ENCODE data around the gene PACSIN3.

Gene PACSIN3

DNA sequence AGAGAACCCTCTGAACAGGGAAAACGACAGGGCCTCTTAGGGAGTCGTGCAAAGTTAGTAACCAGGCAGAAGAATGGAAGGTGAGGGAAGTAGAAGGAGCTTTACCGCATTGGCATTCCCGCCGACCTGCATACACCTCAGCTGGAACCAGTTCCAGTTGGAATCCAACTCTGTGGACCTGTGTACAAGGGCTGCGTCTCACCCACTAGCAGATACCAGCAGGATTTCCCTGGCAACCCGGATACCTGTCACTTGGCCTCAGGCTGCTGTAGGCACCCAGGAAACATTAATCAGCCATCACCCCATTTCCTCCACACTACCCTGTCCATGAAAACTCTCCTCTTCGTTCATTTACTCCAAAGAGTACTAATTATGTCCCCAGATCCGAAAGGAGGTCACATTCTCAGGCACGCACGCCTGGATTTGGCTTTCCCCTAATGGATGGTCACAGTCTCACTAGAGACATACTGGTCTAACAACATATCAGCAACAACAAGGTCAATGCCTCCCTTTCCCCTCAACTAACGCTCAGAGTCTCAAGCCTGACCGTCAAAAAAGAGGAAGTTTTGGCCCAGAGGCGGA is 10.4 kb downstream of the PACSIN3 start:
- no peak for DNase-seq

DNA sequence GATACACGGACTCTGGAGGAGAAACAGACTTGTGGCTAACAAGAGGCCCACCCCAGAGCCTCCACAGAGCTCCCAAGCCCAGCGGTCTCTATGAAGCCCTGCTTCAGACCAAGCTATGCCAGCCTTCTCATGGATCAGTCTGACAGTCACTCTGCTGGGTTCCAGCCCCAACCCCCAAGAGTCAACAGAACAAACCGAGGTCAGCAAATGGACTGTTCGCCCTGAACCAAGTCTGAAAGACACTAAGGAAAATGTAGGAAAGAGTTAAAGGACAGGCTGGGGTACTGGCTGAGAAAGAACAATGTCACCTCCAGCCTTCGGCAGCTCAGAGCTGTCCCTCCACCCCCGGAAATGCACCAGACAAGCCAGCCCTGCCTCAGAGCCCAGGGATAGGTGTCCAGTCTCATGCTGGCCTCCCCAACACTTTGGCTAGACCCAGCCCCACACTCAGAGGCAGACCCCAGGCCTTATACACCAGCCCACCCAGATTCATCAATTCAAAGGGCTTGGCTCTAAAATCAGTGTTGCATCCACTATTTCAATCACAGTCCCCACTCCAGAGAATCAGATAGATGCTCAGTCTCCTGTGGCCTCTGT is 13.4 kb downstream of the PACSIN3 start:
- DNase-seq, result no peak

DNA sequence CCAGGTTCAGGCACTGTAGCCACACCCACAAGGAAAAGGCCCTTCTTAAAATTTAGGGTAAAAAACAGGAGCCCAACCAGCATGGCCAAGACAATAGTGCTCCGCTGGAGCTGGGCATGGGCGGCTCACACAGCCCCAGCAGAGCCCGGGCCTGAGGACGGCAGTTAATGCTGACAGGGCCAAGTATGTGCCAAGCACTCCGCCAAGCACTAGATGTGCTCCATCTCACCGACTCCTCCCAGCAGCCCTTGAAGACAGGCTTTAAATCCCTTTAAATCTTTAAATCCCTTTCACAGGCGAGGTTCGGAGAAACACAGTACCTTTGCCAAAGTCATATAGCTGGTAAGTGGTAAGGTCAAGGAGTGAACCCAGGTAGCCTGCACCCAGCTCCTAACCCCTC is 14.4 kb downstream of the PACSIN3 start:
- DNase-seq, result no peak

DNA sequence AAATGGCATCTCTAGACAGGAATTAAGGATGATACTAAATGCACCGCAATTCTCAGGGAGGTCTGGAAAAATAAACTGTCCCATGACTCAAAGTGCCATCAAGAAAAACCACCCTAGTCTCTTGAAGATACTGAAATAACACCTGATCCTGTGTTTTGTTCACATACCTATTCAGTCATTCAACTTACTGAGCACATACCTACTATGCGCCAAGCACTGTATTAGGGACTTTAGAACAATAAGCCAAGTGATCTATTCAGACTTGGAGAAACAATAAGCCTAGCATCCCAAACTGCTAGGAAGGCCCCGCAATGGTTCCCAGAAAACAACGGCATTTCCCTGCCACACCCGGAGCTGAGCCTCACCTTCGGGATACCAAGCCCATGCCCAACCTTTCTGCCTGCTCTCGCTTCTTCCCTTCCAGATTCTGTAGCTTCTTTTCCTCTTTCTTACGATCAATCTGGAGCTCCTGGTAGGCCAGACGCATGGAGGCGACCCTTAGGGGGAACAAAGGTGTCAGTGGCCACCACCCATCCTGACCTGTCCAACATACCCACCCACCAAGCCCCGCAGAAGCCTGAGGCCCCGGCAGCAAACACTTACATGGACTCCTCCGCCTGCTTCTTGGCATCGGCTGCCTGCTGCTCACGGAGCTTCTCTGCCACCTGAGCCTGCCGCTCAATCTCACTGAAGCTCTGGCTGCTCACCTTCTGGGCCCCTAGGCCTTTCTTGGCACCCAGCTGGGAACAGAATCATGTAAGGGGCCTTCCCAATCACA is 15.0 kb downstream of the PACSIN3 start:
- no peak for DNase-seq

DNA sequence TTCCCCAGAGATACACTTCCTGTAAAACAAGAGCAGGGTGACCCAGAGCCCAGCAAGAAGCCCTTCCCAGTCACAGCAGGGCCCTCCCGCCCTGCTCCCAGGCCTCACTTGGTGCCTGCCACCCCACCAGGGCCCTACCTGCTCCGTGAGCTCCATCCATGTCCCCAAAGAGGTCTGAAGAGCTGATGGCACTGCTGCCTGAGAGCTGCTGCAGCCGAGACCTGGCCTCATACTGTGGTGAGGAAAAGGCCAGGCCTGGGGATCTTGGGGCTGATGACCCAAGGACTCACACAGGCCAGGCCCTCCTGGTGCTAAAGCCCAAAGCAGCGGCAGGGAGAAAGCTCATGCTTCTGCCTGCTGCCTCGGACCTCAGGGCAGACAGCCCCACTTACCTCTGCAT is 19.9 kb downstream of the PACSIN3 start:
- DNase-seq, result no peak

DNA sequence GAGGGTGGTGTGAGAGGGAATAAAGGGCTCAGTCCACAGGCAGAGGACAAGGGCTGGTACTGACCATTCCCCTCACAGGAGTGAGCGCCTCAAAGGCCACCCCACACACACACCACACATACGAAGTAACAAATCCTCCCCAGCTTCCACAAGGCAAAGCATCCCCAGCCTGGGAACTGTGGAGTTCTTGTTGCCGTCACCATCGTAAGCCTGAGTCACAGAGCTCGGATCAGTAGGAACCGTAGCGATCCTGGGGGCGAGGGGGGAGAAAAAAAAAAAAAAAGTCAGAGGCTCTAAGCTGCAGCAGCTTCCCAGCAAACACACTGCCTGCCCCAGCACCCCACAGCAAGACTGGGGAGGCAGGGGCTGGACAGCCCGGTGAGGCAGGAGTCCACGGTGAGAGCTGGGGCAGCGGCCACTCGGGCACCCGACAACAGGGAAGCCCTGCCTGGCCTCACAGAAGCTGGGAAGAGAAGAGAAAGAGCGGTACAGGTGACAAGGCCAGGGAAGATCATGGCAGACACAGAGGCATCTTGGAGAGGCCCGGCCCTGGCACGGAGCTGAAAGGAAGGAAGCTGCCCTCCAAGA is 20.9 kb downstream of the PACSIN3 start:
- no peak for DNase-seq

DNA sequence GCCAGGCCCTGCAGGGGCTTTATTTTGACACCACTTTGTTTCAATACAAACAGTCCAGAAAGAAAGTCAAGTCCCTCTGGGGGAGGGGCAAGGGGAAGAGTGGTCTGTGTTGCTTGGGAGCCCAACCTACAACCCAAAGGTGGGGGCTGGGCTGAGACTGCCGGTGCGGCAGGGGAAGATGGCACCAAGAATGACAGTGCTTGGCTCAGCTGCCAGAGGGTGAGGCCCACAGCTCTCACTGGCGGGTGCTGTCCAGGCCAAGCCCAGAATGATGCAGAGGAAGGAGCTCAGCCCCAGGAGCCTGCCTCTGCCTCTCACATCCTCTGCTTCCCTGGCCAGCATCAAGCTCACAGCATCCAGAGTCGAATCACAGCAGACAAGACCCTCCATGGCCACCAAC is 21.9 kb downstream of the PACSIN3 start:
- DNase-seq, result no peak

DNA sequence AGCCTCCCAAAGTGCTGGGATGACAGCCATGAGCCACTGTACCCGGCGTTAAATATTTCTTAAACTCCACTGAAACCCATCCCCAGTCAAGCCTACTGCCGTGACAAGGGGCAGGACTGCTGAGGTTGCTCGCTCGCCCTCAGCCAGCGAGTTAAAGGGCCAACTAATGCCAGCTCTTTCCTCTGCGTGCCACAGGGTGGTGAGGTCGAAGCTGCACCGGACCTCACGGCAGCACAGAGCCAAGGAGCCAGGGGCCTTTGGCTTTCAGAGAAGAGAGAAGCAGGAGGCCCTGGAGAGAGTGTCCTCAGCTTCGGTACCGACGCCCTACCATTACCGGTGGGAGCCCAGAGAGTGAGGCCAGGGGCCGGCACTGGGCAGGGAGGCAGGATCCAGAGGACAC is 22.3 kb downstream of the PACSIN3 start:
- DNase-seq, result no peak

DNA sequence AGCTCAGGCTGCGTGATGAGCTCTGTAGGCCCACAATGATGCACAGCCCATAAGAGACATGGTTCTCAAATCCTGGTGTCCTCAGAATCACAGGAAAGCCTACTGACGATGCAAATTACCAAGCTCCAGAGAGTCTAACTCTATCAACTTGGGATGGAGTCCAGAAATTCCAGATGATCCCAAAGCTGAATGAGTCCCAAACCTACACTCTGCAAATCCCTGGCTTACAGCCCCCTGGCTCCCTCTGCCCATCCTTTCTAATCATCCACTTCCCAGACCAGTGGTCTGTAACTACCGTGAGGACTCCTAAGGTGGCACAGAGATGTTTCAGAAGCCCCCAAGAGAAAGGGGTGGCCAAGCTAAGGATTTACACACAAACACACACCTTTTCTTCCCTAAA is 23.0 kb downstream of the PACSIN3 start:
- no peak for DNase-seq

DNA sequence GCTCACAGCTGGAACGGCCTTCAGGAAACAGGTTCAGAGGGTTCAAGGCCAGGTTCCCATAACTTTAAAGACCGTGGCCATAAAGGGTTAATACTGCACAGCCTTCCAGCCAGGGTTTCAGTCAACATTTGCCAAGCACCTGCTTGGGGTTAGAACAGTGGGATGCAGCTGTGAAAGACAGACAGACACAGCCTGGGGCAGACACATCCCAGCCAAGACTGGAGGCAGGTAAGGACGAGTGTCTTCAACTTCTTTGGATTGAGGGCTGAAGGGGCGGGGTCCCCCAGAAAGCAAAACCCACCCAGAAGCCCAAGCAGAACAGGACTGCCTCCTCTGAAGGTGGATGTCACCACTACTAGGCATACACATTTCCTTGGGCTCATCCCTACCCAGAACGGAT is 23.8 kb downstream of the PACSIN3 start:
- no peak for DNase-seq

DNA sequence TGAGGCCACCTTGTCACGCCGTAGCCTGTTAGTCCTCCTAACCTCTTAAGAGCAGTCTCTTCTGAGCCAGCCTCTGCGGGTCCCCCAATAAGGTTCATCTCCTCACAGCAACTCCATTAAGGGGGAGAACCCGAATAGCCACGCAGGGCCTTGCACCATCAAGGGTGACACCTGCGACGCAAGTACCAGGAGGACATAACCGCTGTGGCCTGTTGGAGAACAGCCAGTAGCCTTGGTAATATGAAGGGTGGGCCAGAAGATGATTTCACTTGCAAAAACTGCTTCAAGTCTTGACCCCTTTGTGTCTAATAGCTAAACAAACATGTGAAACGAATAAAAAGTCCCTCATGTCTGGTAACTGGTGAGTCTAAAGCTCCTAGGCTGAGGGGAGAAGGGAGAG is 24.3 kb downstream of the PACSIN3 start:
- DNase-seq, result no peak

DNA sequence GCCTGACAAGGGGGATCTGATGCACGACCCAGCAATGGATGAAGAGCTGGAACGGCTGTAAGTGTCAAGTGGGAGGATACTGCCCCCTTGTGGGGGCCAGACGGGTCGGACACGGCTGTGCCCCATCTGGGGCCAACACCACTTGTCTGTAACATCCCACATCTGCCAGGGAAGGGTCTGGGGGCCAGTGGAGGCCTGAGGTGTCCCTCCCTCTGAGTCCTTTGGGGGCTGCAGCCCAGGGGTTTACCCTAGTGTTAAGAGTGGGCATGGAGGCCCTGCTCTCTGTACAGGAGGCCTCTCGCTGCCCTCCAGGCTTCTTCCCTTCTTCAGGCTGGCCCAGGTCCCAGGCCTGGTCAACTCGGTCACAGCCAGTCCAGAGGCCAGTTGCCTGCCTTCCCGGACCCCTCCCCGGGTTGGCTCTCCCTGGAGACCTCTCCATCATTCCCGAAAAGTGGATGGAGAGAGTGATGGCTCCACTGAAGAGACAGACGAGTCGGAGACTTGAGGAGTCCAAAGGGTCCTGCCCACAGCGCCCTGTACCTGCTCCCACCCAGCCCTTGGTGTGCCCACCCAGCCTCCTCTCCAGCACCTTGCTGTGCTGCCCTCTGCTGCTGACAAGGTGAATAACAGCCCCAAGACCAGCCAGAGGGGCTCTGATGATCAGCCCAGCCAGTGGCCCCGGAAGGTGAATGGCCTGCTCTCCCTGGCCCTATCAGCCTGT is 24.9 kb downstream of the PACSIN3 start:
- DNase-seq, result peak; percentile 40

DNA sequence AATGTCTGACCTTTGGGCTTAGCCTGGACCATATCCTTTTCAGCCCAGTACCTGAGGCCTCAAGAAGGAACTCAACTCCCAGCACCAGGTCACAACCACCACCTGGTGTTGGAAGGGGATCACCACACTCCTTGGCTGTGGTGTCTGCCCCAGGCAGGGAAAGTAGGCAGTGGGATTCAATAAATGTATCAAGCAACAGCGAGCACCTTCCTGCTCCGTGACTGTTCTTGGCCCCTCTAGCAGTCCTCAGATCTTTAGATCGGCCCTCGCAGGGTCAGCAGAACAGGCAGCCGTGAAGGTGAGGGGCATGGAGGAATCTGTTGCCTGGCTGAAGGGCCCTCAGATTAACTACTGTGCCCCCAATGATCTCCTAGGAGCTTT is 25.5 kb downstream of the PACSIN3 start:
- no peak for DNase-seq

DNA sequence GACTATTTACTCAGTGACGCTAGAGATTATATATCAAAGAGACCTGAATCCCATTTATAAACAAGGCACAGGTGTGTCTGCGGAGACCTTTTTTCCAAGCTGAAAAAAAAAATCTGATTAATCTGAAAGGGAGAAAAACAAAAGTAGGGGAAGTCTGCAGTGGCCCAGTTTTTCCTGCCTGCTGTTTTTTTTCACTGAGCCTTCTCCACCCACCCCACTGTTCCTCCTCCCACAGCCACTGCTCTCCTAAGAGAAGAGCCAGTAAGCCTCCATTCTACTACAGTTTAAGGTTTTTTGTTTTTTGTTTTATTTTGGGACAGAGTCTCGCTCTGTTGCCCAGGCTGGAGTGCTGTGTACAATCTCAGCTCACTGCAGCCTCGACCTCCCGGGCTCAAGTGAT is 28.0 kb downstream of the PACSIN3 start:
- DNase-seq, result no peak

DNA sequence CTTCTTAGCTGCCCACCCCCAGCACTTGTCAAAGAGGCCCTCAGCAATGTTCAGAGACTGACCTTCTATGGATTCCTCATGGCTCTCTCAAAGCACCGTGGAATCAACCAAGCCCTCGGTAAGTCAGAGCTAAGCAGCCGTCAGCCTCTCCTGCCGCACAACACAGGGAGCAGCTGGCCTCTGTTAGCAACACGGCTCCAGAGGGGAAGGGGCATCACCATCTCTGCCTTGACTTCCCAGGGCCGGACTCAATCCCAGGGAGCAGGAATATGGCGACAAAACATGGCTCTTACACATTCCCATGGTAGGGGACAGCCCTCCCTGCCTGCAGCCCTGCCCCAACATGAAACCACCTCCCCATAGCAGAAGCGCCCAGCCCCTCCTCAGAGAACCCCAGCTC is 28.4 kb downstream of the PACSIN3 start:
- no peak for DNase-seq

DNA sequence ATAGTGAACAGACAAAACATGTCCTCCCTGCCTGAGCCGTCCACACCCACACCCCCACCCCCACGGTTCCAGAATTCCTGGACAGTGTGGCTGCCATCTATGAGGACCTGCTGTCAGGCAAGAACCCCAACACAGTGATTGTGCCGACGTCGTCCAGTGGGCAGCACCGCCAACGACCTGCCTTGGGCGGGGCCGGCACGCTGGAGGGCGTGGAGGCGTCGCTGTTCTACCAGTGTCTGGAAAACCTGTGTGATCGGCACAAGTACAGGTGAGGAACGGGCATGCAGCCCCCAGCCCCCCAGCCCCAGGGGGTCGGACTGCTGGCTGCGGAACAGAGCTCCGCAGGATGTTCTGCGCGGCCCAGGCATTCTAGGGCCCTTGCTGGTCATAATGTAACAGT is 29.3 kb downstream of the PACSIN3 start:
- no peak for DNase-seq

DNA sequence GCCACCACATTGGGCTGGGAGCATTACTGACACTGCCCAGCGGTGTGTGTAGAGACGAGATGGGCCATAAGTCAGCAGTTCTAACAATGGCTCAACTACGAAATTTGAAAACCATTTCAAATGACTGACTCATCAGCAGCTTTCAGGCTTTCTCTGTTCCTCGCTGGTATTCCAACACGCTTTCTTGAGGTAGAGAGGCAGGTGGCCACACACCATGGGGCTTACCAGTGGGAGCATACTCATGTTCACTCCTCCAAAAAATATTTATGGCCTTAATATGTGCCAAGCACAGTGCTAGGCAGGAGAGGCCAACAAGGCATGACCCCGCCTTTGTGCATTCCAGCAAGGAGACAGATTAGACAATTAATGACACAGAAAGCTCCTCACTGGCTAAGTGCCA is 29.9 kb downstream of the PACSIN3 start:
- DNase-seq, result no peak

DNA sequence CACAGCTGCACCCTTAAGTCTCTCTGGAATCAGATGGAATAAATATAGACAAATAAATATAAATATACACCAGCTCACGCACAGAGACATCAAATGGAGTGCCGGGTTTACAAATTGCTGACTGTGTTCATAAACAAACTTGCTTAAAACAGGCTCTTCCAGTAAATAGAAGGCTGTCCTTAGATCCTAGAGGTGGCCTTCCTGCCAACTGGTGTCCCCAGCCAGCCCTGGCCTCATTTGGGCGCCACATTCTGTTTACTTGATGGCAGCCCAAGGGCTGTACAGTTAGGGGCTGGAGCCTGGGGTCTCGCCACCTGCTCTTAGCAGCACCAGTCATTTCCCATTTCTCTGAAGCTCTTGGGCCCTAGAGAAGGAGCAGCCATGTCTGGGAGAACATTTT is 30.4 kb downstream of the PACSIN3 start:
- no peak for DNase-seq

DNA sequence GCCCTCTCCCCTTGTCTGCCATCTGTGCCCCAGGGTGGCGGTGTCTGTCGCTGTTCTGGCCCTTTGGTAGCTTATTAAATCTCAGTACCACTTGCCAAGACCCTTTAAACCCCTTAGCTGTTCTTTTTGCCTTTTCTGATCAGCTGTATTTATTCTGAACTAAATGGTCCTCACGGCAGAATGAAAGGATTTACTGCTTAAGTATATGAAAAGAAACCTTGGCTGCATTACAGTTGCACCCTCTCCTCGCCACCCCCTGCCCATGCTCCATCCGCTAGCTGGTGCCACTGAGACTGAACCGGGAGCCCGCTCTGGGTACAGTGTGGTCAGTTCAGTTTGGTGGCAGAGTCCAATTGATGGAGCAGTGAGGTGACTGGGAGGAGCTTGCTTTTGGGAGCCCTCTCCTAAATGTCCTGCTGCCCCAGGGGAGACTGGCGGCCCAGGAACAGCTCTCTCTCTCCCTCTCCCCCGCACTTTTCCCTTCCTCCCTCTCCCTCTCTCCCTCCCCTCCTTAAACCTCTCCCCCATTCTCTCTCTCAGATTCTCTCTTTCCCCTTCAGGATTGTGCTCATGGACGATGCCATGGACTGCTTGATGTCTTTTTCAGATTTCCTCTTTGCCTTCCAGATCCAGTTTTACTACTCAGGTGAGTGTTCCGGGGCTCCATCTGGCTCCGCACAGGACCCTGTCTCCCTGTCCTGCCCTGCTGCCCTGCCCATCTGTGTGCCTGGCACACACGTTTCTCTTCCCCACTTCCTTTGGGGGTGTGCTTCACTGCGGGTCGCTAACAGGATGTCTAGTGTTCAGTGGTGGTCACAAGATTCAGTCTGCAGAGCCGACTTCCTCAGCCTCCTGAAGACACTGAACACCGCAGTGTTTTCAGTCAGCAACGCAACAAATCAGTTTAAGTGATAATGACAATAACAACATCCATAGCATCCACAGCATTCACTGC is 31.3 kb downstream of the PACSIN3 start:
- DNase-seq, result no peak

DNA sequence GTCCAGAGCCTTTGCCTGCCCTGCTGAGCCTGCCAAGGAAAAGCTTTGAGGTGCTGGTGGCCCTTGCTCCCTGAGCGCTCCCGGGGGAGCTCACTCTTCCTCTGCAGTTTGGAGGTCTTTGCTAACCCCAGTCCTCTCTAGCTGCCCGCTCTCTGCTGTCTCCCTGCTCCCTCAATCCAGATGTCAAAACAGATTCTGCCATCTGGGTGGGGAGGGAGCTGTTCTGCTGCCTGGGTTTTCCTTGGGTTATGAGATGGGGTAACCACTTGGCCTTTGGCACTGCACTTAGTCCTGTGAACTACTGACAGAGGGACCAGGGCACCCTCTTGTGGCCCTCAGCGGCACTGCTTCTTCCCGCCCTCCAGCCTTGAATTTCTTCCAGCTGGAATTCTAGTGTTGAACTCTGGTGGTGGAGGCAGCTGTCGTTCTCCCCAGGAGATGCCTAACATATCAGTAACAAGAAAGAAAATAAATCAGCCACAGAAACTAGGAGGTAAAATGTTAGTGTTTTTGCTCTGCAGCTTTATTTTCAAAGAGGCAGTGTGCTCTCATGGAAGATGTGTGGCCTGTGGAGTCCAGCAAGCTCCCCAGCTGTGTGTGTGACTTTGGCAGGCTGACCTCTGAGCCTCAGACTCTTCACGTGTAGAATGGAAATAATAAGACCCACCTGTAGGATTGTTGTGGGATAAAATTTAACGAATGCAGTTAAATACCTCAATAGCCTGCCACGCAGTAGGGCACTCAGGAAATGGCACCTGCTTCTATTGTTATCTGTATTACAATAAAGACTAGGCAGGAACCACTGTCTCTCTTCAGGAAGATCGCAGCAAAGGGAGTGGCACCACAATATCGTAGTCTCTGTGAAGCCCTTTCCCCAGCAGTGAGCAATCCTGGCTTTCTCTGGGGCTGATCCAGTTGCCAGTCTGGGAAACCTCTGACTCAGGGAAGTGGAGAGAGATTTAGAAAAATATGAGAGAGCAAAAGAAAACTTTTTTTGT is 33.0 kb downstream of the PACSIN3 start:
- DNase-seq, result peak; percentile 81
